Panc1 (cell line): ENCODE results near the gene KRTAP10-9.

Source experiments
- POLR2AphosphoS5 ChIP-seq: IDR thresholded peaks from 2 replicates; pipeline ENCODE4 v1.6.1; 2012; ENCODE audit warnings: mild to moderate bottlenecking, low read depth, low read length, moderate library complexity
- SIN3A ChIP-seq: IDR thresholded peaks from 2 replicates; pipeline ENCODE4 v1.6.1; 2012; ENCODE audit warnings: low read depth, mild to moderate bottlenecking, low read length, moderate library complexity, borderline replicate concordance; ENCODE audit not compliant: insufficient read depth
- TF ChIP-seq, protein P1 (sequence below): fragments of 450-650 bp; IDR thresholded peaks from 2 replicates; pipeline ENCODE4 v1.5.1; 2017; ENCODE audit warnings: mild to moderate bottlenecking
- TF ChIP-seq, protein P2 (sequence below), 2 experiments: IDR thresholded peaks; 2 replicates each; pipeline ENCODE4 v1.6.1; 2011 to 2012; ENCODE audit warnings: low read depth in 2 of 2, control low read depth in 1 of 2, low read length in 1 of 2, mild to moderate bottlenecking in 1 of 2, moderate library complexity in 1 of 2; ENCODE audit not compliant: insufficient read depth in 1 of 2

DNA sequence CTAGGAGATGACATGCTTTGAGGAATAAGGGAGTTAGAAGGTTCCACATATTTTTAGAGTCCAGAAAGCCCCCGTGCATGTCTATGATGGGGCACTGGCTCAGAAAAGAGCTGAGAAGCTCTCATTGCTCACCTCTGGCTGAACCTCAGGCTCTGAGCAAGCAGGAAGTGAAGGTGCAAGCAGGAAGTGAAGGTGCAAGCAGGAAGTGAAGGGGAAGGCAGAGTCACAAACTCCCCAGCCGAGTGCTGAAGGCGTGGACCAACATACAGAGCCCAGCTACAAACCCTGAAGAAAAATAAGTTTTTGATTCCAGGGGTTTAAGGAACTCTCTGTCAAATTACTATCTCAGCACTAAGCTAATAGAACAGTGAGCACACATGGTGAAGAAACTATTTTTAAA is 8.0 kb upstream of the KRTAP10-9 start:
- TF ChIP-seq, protein P1, sequence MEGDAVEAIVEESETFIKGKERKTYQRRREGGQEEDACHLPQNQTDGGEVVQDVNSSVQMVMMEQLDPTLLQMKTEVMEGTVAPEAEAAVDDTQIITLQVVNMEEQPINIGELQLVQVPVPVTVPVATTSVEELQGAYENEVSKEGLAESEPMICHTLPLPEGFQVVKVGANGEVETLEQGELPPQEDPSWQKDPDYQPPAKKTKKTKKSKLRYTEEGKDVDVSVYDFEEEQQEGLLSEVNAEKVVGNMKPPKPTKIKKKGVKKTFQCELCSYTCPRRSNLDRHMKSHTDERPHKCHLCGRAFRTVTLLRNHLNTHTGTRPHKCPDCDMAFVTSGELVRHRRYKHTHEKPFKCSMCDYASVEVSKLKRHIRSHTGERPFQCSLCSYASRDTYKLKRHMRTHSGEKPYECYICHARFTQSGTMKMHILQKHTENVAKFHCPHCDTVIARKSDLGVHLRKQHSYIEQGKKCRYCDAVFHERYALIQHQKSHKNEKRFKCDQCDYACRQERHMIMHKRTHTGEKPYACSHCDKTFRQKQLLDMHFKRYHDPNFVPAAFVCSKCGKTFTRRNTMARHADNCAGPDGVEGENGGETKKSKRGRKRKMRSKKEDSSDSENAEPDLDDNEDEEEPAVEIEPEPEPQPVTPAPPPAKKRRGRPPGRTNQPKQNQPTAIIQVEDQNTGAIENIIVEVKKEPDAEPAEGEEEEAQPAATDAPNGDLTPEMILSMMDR, result no peak
- no peak for TF ChIP-seq POLR2AphosphoS5
- no peak for TF ChIP-seq SIN3A
- TF ChIP-seq, protein P2, sequence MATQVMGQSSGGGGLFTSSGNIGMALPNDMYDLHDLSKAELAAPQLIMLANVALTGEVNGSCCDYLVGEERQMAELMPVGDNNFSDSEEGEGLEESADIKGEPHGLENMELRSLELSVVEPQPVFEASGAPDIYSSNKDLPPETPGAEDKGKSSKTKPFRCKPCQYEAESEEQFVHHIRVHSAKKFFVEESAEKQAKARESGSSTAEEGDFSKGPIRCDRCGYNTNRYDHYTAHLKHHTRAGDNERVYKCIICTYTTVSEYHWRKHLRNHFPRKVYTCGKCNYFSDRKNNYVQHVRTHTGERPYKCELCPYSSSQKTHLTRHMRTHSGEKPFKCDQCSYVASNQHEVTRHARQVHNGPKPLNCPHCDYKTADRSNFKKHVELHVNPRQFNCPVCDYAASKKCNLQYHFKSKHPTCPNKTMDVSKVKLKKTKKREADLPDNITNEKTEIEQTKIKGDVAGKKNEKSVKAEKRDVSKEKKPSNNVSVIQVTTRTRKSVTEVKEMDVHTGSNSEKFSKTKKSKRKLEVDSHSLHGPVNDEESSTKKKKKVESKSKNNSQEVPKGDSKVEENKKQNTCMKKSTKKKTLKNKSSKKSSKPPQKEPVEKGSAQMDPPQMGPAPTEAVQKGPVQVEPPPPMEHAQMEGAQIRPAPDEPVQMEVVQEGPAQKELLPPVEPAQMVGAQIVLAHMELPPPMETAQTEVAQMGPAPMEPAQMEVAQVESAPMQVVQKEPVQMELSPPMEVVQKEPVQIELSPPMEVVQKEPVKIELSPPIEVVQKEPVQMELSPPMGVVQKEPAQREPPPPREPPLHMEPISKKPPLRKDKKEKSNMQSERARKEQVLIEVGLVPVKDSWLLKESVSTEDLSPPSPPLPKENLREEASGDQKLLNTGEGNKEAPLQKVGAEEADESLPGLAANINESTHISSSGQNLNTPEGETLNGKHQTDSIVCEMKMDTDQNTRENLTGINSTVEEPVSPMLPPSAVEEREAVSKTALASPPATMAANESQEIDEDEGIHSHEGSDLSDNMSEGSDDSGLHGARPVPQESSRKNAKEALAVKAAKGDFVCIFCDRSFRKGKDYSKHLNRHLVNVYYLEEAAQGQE (IDR thresholded peaks at IDR 0.05; ENCODE audit: insufficient read depth in 1 of 2, low read depth in 2 of 2, low read length in 1 of 2), result no peak
